Ovary (tissue), 3 donors: Measurements from ENCODE around the gene EZR.

Experiments used
- POLR2A ChIP-seq: fragments of 450-650 bp; IDR thresholded peaks from one replicate; pipeline ENCODE4 v1.6.1; 2017; ENCODE audit warnings: antibody characterized with exemption, mild to moderate bottlenecking, moderate library complexity
- TF ChIP-seq, protein P1 (sequence below), 3 donors: fragments of 450-650 bp in 2 of 3; fragments of 200-600 bp in 1 of 3; IDR thresholded peaks; one replicate each; pipeline versions ENCODE4 v1.5.1 to v1.8.0; 2016 to 2022; ENCODE audit warnings: antibody characterized with exemption in 3 of 3, mild to moderate bottlenecking in 1 of 3
- donor health status: DM: no; HTN: no; CAD: no.

DNA sequence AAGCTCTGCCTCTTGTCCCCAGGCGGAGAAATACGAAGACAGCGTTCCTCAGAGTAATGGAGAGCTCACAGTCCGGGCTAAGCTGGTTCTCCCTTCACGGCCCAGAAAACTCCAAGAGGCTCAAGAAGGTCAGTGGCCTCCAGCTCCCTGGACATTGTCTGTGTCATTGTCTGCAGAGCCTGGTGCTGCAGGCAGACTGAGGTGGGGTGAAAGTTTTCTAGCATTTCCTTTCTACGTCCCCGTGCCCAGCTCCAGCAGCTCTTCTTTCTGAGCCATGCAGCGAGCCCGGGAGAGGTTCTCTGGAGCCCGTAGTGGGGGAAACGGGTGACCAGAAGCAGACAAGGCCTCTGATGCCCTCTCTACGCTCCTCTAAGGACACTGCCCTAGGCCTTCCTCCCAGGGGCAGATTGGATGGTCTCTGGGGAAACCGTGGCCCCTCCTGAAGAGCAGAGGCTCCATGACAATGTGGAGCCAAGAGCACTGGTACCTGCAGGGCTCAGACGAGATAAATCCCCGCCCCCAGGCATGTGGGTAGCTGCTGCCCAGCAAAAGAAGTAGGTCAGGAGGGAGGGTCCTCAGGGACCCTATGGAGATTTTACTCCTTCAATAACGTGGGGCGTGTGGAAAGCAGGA lies 58.4 kb downstream of the EZR start:
- TF ChIP-seq, protein P1, sequence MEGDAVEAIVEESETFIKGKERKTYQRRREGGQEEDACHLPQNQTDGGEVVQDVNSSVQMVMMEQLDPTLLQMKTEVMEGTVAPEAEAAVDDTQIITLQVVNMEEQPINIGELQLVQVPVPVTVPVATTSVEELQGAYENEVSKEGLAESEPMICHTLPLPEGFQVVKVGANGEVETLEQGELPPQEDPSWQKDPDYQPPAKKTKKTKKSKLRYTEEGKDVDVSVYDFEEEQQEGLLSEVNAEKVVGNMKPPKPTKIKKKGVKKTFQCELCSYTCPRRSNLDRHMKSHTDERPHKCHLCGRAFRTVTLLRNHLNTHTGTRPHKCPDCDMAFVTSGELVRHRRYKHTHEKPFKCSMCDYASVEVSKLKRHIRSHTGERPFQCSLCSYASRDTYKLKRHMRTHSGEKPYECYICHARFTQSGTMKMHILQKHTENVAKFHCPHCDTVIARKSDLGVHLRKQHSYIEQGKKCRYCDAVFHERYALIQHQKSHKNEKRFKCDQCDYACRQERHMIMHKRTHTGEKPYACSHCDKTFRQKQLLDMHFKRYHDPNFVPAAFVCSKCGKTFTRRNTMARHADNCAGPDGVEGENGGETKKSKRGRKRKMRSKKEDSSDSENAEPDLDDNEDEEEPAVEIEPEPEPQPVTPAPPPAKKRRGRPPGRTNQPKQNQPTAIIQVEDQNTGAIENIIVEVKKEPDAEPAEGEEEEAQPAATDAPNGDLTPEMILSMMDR (IDR thresholded peaks at IDR 0.05), result no peak
- TF ChIP-seq POLR2A, result no peak
